Measurements from ENCODE around the gene PLEKHH2.

Gene PLEKHH2

GRCh38 chr2:43754180-43754579 lies 117.1 kb downstream of the PLEKHH2 start:
- no peak for TF ChIP-seq CTCF (IDR thresholded peaks at IDR 0.05; ENCODE audit: low read depth, low read length)
- in situ Hi-C loops (cut with HindIII; ENCODE audit: low sequenced_read_pairs), result no loop called here
- H3K4me3 ChIP-seq (ENCODE audit: low read depth, low read length), result no peak overlapping the region
- DNase-seq (ENCODE audit: low read depth, low spot score), result no peak

GRCh38 chr2:43758739-43759138 lies 121.7 kb downstream of the PLEKHH2 start:
- in situ Hi-C loops (cut with HindIII; ENCODE audit: low sequenced_read_pairs), result no loop called here
- no peak overlapping the region for H3K4me3 ChIP-seq (ENCODE audit: low read depth, low read length)
- no peak for TF ChIP-seq CTCF (IDR thresholded peaks at IDR 0.05; ENCODE audit: low read depth, low read length)
- DNase-seq (ENCODE audit: low read depth, low spot score), result no peak

GRCh38 chr2:43759195-43759594 lies 122.1 kb downstream of the PLEKHH2 start:
- no peak overlapping the region for H3K4me3 ChIP-seq (ENCODE audit: low read depth, low read length)
- DNase-seq (ENCODE audit: low read depth, low spot score), result peak; percentile 77
- in situ Hi-C loops (cut with HindIII; ENCODE audit: low sequenced_read_pairs), result no loop called here
- no peak for TF ChIP-seq CTCF (IDR thresholded peaks at IDR 0.05; ENCODE audit: low read depth, low read length)

- DNase-seq (ENCODE audit: low read depth, low spot score), result no peak
- in situ Hi-C loops (cut with HindIII; ENCODE audit: low sequenced_read_pairs), result no loop called here
- no peak overlapping the region for H3K4me3 ChIP-seq (ENCODE audit: low read depth, low read length)
- no peak for TF ChIP-seq CTCF (IDR thresholded peaks at IDR 0.05; ENCODE audit: low read depth, low read length)
Observed at GRCh38 chr2:43762286-43762685, 125.2 kb downstream of the PLEKHH2 start.

GRCh38 chr2:43763091-43763490 lies 126.0 kb downstream of the PLEKHH2 start:
- TF ChIP-seq CTCF (IDR thresholded peaks at IDR 0.05; ENCODE audit: low read depth, low read length), result no peak
- no peak overlapping the region for H3K4me3 ChIP-seq (ENCODE audit: low read depth, low read length)
- in situ Hi-C loops (cut with HindIII; ENCODE audit: low sequenced_read_pairs), result no loop called here
- no peak for DNase-seq (ENCODE audit: low read depth, low spot score)

GRCh38 chr2:43764086-43764705 lies 127.1 kb downstream of the PLEKHH2 start:
- TF ChIP-seq CTCF (IDR thresholded peaks at IDR 0.05; ENCODE audit: low read depth, low read length), result no peak
- DNase-seq (ENCODE audit: low read depth, low spot score), result no peak
- in situ Hi-C loops (cut with HindIII; ENCODE audit: low sequenced_read_pairs), result no loop called here
- no peak overlapping the region for H3K4me3 ChIP-seq (ENCODE audit: low read depth, low read length)
